ENCODE measurements around the gene PHF5A. TPM values are rescaled to one million over a fixed set of nuclear protein-coding genes. Genes with fewer than 3 reads are reported as not detected.
"Not testable (repeated sequence)": the region's sequence is repeated elsewhere in the genome, so short reads cannot be mapped to it uniquely, and the experiment has no call there.

The PHF5A gene
- total RNA-seq, 1 experiment from 2014 or later, result 62.9 TPM

- peaks cover 72% of the 10 kb centered on the region for H3K79me2 ChIP-seq (ENCODE audit: low read depth)
- ChIA-PET POLR2A (ENCODE audit: unreplicated experiment) (no interaction called here), CTCF (no interaction called here)
- H3F3A ChIP-seq (ENCODE audit: insufficient read depth, low read depth), result peaks cover 48% of the 10 kb centered on the region
- TF ChIP-seq EZH2 (IDR thresholded peaks at IDR 0.05; ENCODE audit: low read depth), result no peak
- TF ChIP-seq CTCF (conservative IDR thresholded peaks at IDR 0.05), result no peak
- no peaks in the 10 kb centered on the region for H3K27me3 ChIP-seq (ENCODE audit: insufficient read depth, low read depth)
- no peaks in the 10 kb centered on the region for H3K9me2 ChIP-seq (ENCODE audit: insufficient read depth)
- H3K9me3 ChIP-seq (ENCODE audit: insufficient read depth, low read depth), result no peaks in the 10 kb centered on the region
- H2AFZ ChIP-seq, result no peak overlapping the region
- H3K4me1 ChIP-seq (replicated peaks; ENCODE audit: insufficient read depth), result no peaks in the 10 kb centered on the region
- no peak overlapping the region for H3K27ac ChIP-seq
- H3K4me2 ChIP-seq, result no peak overlapping the region
- intact Hi-C loops (cut with micrococcal nuclease; ENCODE audit: unreplicated experiment), result no loop called here
- DNase-seq, result no peak
- no TSS peak for BruUV-seq (replicated peaks)
- H4K20me1 ChIP-seq (ENCODE audit: insufficient read depth), result peaks cover 84% of the 10 kb centered on the region
- H3K4me3 ChIP-seq, result no peak overlapping the region
- H3K36me3 ChIP-seq (ENCODE audit: low read depth), result peaks cover 37% of the 10 kb centered on the region
These were observed 31.3 kb downstream of the PHF5A start for GRCh38 chr22:41437198-41437597.

- Histone ChIP-seq H4K20me1 (ENCODE audit: insufficient read depth) (peaks cover 78% of the 10 kb centered on the region), H3K79me2 (ENCODE audit: low read depth) (peaks cover 66% of the 10 kb centered on the region), H3F3A (ENCODE audit: insufficient read depth, low read depth) (peaks cover 49% of the 10 kb centered on the region), H3K9me3 (ENCODE audit: insufficient read depth, low read depth) (no peaks in the 10 kb centered on the region), H3K36me3 (ENCODE audit: low read depth) (peaks cover 35% of the 10 kb centered on the region), H2AFZ (no peak overlapping the region), H3K9me2 (ENCODE audit: insufficient read depth) (no peaks in the 10 kb centered on the region), H3K27me3 (ENCODE audit: insufficient read depth, low read depth) (no peaks in the 10 kb centered on the region), H3K27ac (no peak overlapping the region), H3K4me2 (no peak overlapping the region), H3K4me3 (no peak overlapping the region), H3K4me1 (replicated peaks; ENCODE audit: insufficient read depth) (no peaks in the 10 kb centered on the region)
- no peak for DNase-seq
- intact Hi-C loops (cut with micrococcal nuclease; ENCODE audit: unreplicated experiment), result no loop called here
- ChIA-PET POLR2A (ENCODE audit: unreplicated experiment) (interaction anchor here (0.6 kb wide), 1 partner anchor 100 kb away, joined by 3 read pairs; no protein-coding TSS in a partner anchor), CTCF (interaction anchor here (1.2 kb wide), 1 partner anchor 161 kb away, joined by 6 read pairs; no protein-coding TSS in a partner anchor)
- no TSS peak for BruUV-seq (replicated peaks)
- TF ChIP-seq CTCF (conservative IDR thresholded peaks at IDR 0.05), result no peak
- TF ChIP-seq EZH2 (IDR thresholded peaks at IDR 0.05; ENCODE audit: low read depth), result no peak
These were observed 32.0 kb downstream of the PHF5A start for GRCh38 chr22:41436322-41437113.

GRCh38 chr22:41435560-41435959 lies 32.9 kb downstream of the PHF5A start:
- peaks cover 35% of the 10 kb centered on the region for H3K36me3 ChIP-seq (ENCODE audit: low read depth)
- ChIA-PET CTCF (interaction anchor here (0.7 kb wide), 1 partner anchor 7 kb away, joined by 3 read pairs; no protein-coding TSS in a partner anchor), POLR2A (ENCODE audit: unreplicated experiment) (no interaction called here)
- H3K4me3 ChIP-seq, result no peak overlapping the region
- TF ChIP-seq CTCF (conservative IDR thresholded peaks at IDR 0.05) (no peak), EZH2 (IDR thresholded peaks at IDR 0.05; ENCODE audit: low read depth) (no peak)
- peaks cover 56% of the 10 kb centered on the region for H3K79me2 ChIP-seq (ENCODE audit: low read depth)
- peaks cover 73% of the 10 kb centered on the region for H4K20me1 ChIP-seq (ENCODE audit: insufficient read depth)
- no peaks in the 10 kb centered on the region for H3K9me3 ChIP-seq (ENCODE audit: insufficient read depth, low read depth)
- no peak overlapping the region for H3K27ac ChIP-seq
- intact Hi-C loops (cut with micrococcal nuclease; ENCODE audit: unreplicated experiment), result no loop called here
- BruUV-seq (replicated peaks), result no TSS peak
- H2AFZ ChIP-seq, result no peak overlapping the region
- no peaks in the 10 kb centered on the region for H3K27me3 ChIP-seq (ENCODE audit: insufficient read depth, low read depth)
- H3K4me1 ChIP-seq (replicated peaks; ENCODE audit: insufficient read depth), result no peaks in the 10 kb centered on the region
- H3K9me2 ChIP-seq (ENCODE audit: insufficient read depth), result no peaks in the 10 kb centered on the region
- DNase-seq, result no peak
- no peak overlapping the region for H3K4me2 ChIP-seq
- H3F3A ChIP-seq (ENCODE audit: insufficient read depth, low read depth), result peaks cover 57% of the 10 kb centered on the region

- DNase-seq; CTCF ChIA-PET; H3K4me3 ChIP-seq; H3K27me3 ChIP-seq (ENCODE audit: insufficient read depth, low read depth); H3K4me1 ChIP-seq (replicated peaks; ENCODE audit: insufficient read depth); H2AFZ ChIP-seq; BruUV-seq (replicated peaks); POLR2A ChIA-PET (ENCODE audit: unreplicated experiment); H3K4me2 ChIP-seq; H3K27ac ChIP-seq; H3K9me2 ChIP-seq (ENCODE audit: insufficient read depth); H3K9me3 ChIP-seq (ENCODE audit: insufficient read depth, low read depth); intact Hi-C loops (cut with micrococcal nuclease; ENCODE audit: unreplicated experiment): not testable (repeated sequence)
- Histone ChIP-seq H4K20me1 (ENCODE audit: insufficient read depth) (peaks cover 64% of the 10 kb centered on the region), H3F3A (ENCODE audit: insufficient read depth, low read depth) (peaks cover 67% of the 10 kb centered on the region), H3K79me2 (ENCODE audit: low read depth) (peaks cover 45% of the 10 kb centered on the region), H3K36me3 (ENCODE audit: low read depth) (peaks cover 35% of the 10 kb centered on the region)
These were observed 34.0 kb downstream of the PHF5A start for GRCh38 chr22:41434361-41435003.

- H3K4me1 ChIP-seq (replicated peaks; ENCODE audit: insufficient read depth); H2AFZ ChIP-seq; H3K4me2 ChIP-seq; H3K27ac ChIP-seq; POLR2A ChIA-PET (ENCODE audit: unreplicated experiment); BruUV-seq (replicated peaks); H3K9me3 ChIP-seq (ENCODE audit: insufficient read depth, low read depth); H3K27me3 ChIP-seq (ENCODE audit: insufficient read depth, low read depth); DNase-seq; H3K9me2 ChIP-seq (ENCODE audit: insufficient read depth); intact Hi-C loops (cut with micrococcal nuclease; ENCODE audit: unreplicated experiment); CTCF ChIA-PET; H3K4me3 ChIP-seq: not testable (repeated sequence)
- H3K79me2 ChIP-seq (ENCODE audit: low read depth), result peaks cover 36% of the 10 kb centered on the region
- H3F3A ChIP-seq (ENCODE audit: insufficient read depth, low read depth), result peaks cover 61% of the 10 kb centered on the region
- H4K20me1 ChIP-seq (ENCODE audit: insufficient read depth), result peaks cover 55% of the 10 kb centered on the region
- H3K36me3 ChIP-seq (ENCODE audit: low read depth), result peaks cover 35% of the 10 kb centered on the region
These were observed 35.0 kb downstream of the PHF5A start for GRCh38 chr22:41433480-41433879.

Data from PC-9 (cell line).